G401 (cell line): ENCODE results near the gene UCHL3. TPM values are rescaled to one million over a fixed set of nuclear protein-coding genes. Genes with fewer than 3 reads are reported as not detected.
"Not testable (repeated sequence)": the region's sequence is repeated elsewhere in the genome, so short reads cannot be mapped to it uniquely, and the experiment has no call there.

Experiments used
- DNase-seq: peaks from one replicate; pipeline ENCODE4 v3.0.0-alpha.2; 2015; ENCODE audit warnings: low spot score
- in situ Hi-C: cut with HindIII; loops from 2 replicates; pipeline ENCODE4 v1.10.0; 2016; ENCODE audit warnings: low sequenced_read_pairs, mixed read lengths
- total RNA-seq: library from RNA; depleted of rRNA; stranded (reverse); fragments of >200 nt; shearing (Covaris generic); gene quantifications from 2 replicates; pipeline ENCODE4 v1.2.3, GENCODE V29; 2014

The UCHL3 gene
- total RNA-seq, 1 experiment from 2014 or later = 65.3 TPM

DNA sequence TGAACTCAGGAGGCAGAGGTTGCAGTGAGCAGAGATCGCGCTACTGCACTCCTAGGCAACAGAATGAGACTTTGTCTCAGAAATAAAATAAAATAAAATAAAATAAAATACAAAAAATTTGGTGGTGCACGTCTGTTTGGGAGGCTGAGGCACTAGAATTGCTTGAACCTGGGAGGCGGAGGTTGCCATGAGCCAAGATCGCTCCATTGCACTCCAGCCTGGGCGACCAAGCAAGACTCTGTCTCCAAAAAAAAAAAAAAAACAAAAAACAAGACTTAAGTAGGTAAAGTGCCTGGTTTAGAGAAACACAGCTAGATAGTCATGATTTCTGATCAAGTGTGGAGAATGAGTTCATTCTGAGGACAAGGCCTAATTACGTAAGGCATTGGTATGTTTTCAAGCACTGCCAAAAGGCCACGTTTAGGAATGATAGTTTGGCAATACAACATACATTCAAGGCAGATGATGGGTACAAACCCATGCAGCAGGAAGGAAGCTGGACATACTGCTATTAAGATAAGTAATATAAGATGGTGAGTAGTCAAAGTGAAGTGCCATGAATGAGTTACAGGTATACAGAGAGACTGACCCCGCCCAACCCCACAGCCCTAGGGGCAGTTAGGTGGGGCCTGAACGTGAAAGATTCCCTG, 4.8 kb upstream of the UCHL3 start:
- no peak for DNase-seq
- in situ Hi-C loops = no loop called here

DNA sequence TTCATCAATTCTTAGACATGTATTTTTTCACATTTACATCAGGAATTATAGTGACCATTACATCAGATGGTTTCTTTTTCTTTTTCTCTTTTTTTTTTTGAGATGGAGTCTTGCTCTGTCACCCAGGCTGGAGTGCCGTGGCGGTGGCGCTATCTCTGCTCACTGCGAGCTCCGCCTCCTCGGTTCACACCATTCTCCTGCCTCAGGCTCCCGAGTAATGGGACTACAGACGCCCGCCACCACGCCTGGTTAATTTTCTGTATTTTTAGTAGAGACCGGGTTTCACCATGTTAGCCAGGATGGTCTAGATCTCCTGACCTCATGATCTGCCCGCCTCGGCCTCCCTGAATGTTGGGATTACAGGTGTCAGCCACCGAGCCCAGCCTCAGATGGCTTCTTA, 4.2 kb upstream of the UCHL3 start:
- DNase-seq, in situ Hi-C loops: not testable (repeated sequence)

DNA sequence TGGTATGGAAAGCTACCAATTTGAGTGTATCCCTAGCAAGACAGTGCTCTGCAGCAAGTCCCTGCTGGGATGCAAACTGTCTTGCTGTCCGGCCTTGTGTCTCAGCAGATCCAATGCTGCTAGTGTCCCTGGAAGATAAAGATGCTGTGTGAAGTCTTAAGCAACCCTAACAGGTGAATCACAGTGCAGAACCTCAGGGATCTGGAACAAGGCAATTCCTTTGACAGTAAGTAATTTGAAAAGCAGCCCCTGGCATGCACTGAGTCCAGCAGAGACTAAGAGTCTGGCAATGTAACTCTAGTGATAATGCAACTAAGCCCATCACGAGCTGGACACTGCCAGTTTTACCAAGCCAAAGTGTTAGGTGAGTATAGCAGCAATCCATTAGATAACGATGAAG, 1.7 kb upstream of the UCHL3 start:
- peak; percentile 31 for DNase-seq
- in situ Hi-C loops = no loop called here

DNA sequence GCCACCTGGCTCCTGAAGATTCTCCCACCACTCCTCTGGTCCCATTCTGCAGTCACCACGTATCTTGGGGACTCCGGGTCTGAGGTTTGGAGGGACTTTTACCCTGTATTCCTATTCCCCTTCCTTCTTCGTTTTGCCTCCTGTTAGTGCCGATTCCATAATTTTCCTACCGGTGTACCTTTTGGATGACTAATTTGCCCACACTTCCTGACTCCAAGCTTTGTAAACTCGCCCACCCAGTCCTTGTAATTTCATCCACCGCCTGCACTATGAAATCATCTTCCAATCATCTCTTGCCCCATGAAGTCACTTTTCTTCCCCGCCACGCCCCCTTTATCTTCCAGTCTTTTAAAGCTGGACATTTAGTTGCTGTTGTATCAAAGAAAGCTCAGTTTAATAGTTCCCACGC, 572 bp downstream of the UCHL3 start:
- in situ Hi-C loops = no loop called here
- no peak for DNase-seq

DNA sequence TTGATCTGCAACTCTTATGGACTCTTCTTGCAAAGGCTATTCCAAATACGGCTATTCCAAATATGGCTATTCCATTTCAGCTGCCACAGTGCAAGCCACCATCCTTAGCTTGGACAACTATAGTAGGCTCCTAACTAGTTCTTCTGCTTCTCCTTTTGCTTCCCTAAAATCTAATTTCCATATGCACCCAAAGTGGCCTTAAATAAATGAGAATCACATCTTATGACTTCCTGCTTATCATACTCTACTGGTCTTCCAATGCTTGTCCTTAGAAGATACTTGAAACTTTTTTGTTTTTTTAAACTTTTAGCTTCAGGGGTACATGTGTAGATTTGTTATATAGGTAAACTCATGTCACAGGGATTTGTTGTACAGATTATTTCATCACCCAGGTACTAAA, 4.9 kb downstream of the UCHL3 start:
- in situ Hi-C loops = no loop called here
- DNase-seq = no peak

DNA sequence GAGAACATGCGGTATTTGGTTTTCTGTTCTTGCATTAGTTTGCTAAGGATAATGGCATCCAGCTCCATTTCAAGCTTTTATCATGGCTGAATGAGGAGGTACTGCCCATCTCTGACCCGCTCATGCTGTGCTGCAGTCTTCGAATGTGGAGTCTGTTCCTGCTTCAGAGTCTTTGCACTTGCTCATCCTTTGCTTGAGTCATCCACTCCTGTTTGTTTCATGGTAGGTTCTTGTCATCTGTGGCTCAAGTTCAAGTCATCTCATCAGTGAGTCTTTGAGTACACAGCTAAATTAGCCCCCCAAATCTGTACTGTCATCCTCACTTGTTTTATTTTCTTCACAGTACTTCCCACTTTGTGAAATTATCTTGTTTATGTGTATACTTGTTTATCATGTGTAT, 5.4 kb downstream of the UCHL3 start:
- DNase-seq = no peak
- in situ Hi-C loops = no loop called here

DNA sequence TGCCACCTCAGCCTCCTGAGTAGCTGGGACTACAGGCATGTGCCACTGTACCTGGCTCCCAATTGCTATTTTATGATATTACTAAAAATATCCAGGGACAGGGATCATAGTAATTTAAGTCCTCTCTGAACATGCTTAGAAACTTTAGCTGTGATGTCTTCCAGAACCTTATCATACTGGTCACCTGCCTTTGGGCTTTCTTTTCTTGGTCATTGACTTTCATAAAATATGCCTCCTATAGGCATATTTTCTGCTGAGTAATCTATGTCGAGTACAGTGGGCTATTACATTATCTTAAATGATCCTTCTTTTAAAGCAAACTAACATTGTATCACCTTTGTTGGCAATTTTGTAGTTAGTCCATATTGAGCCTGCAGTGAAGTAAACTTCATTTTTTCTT, 6.2 kb downstream of the UCHL3 start:
- in situ Hi-C loops = no loop called here
- no peak for DNase-seq

DNA sequence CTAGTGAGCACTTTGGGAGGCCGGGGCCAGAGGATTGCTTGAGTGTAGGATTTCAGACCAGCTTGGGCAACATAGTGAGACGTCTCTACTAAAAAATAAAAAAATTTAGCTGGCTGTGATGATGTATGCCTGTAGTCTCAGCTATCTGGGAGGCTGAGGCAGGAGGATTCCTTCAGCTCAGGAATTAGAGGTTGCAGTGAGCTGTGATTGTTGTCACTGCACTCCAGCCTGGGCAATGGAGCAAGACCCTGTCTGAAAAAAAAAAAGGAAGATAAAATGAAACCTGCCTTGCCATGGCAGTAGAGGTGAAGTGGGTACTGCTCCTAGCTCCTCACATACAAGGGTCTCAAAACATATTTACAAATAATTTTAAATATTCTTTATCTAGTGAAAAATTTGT, 7.4 kb downstream of the UCHL3 start:
- in situ Hi-C loops = no loop called here
- DNase-seq = no peak

DNA sequence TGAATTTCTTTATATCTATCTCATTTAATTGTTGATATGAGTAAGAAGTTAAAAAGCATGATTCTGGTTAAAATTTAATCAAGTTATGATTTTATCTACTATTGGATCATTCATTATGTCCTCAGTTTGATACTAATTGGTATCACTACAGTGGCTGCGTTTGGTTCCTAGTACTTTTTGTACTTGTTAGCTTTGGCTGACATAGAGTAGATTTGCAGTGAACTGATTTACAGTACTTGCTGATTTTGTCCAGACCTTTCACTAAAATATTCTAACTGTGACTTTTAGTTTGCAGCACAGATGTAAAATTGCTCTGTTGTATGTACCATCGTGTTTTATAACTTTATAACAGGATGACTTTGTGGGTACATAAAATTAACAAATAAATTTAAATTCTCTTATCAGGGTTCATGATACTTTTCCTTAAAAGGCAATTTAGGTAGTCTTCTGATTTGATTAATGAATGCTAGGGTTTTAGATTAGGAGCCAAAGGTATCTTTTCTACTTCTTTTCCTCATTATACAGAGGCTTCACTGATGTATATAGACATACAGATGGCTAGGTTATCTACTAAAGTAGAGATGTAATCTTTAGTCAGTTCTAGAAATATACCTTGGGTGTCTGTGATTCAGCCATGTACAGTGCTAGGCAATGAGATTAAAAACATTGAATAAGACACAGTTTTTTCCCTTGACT, 8.7 kb downstream of the UCHL3 start:
- in situ Hi-C loops = no loop called here
- DNase-seq = no peak

DNA sequence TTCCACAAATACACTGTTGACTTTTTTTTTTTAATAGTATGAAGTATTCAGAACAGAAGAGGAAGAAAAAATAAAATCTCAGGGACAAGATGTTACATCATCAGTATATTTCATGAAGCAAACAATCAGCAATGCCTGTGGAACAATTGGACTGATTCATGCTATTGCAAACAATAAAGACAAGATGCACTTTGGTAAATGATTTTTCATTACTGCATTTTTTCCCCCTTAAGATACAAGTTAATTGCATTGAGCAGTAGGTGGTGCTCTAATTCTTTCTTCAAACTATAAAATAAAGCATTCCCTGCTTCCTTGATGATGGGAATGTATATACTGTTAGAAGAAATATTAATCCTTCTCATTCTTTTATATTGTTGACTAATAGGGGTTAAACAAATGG, 17.1 kb downstream of the UCHL3 start:
- peak; percentile 12 for DNase-seq
- in situ Hi-C loops = no loop called here

DNA sequence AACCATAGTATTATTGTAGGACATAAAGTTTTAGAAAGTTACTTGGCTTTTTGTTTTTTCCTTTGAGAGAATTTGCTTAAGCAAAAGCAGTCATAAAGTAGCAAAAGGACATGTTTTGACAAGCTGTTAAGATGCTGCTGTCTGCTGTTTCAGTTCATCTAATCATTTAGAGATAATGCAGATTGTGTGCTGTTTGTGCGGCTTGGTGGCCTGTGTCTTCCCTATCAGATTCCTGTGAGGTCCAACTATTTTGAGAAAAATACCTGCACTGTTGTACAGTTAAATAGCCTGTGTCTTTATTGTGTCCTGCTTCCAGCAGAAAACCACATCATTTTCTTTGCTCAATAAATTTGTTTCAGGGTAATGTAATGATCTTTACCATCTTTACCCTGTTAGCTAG, 20.0 kb downstream of the UCHL3 start:
- in situ Hi-C loops = no loop called here
- no peak for DNase-seq

DNA sequence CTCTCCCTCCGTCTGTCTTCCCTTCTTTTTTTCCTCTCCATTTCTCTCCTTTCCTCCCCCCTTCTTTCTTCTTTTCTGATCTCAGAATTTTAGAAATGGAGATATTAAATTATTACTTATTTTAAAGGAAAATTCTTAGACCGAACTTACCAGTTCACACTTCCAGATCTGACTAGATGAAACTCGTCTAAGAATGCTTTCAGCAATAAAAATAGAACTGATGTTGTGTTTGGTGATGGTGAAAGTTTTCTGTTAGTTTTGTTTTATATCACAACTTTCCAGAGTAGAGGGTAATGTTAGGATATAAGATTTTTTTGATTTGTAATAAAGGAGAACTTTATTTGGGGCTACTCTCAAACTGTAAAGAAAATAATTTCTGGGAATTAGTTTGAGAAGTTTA, 29.9 kb downstream of the UCHL3 start:
- in situ Hi-C loops = no loop called here
- no peak for DNase-seq

DNA sequence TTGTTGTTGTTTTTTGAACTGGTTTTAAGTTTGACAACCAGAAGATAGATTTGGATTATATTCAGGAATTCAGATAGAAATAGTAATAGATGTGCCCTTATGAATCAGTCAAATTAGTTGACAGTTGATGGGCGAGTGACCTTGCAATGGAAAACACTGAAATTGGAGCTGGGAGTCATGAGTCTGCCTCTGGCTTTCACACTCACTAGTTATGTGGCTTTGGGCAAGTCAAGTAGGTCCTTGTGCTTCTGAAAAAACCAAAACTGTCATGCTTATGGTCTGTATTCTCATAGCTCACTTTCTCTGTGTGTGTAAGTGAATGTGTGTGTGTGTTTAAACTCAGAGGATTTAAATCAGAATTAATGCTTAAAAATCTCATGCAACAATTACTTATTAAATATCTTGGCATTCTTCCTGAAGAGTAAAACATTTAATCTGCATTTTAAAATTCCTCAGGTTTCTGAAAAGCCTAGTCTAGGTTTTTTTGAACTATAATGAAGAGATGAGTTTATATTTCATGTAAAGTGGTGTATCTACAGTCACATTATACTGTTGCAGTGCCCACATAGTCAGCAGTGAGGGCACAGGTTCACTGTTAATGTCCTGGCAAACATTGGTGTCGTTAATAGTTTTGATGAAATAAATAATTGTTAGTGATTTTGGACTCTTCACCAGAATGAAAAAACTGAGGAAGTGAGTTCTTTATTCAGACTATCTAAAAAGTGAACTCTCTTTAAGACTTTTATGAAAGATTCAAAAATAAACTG, 32.5 kb downstream of the UCHL3 start:
- DNase-seq = no peak
- in situ Hi-C loops = no loop called here

DNA sequence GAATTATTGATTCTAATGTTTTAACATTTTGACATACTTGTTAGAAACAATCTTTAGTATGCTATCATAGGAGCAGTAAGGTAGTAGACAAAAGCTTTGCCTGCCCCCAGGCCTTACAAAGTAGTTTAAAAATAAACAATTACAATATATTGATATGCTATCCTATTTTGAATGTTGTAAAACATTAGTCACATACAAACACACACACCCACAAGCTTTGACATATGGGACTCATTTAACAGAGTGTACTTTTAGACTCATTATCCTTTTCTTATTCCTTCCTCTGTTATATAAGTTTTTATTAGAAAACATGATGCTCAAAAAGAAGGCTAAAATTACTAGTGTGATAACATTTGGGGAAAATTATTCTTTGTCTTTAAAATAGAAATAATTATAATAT, 33.5 kb downstream of the UCHL3 start:
- DNase-seq = no peak
- in situ Hi-C loops = no loop called here

DNA sequence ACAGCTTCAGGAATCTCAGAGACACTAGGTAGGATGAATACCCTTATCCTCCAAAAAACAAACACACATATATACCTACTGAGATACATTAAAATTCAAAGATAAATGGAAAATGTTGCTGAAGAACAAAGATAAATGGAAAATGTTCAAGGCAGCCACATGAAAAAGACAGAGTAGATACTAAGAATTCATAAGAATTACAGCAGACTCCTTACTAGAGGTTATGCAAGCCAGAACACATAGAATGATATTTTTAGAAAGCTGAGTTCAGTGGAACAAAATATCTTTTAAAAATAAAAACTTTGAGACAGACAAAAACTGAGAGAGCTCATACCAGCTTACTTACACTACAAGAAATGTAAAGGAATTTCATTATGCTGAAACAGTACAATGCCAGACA, 35.6 kb downstream of the UCHL3 start:
- DNase-seq = no peak
- in situ Hi-C loops = no loop called here

DNA sequence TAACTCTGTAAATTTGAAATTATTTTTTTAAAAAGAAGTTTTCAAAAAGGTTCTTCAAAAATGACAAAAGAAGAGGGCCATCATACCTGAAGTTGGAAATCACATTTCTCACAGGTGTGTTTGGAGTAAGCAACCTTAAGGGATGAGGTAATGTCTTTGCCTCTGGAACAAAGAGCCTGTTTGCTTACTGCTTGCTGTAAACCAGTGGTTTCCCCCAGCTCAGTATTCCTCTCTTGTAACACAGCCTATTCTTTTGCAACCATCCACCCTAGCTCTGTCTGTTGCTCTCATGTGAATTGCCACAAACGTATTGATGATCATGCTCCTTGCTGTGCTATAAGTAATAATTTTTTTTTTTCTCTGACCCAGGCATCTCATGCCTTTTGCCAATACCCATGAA, 38.1 kb downstream of the UCHL3 start:
- DNase-seq = no peak
- in situ Hi-C loops = no loop called here

DNA sequence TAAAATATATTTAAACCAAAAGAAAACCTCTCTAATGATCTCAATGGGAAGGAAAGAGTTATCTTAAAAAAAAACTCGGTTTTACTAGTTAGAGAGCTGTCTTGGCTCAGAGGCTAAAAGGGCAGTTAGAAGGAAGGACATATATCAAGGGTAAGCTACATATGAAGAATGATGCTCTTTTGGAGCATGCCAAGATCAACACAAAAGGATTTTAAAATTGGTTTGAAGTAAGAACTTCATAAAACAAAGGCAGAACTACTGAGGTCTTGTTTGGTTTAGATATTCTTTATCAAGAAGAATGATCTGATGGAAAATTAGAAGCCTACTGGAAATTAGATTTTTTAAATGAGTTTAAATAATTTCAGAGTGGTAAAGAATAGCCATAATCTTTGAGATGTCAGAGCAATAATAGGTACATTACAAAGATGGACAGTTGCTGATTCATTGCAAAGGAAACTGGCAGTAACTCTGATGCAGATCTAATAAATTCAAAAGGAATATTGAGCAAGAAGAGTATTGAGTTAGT, 47.1 kb downstream of the UCHL3 start:
- no peak for DNase-seq
- in situ Hi-C loops = no loop called here

DNA sequence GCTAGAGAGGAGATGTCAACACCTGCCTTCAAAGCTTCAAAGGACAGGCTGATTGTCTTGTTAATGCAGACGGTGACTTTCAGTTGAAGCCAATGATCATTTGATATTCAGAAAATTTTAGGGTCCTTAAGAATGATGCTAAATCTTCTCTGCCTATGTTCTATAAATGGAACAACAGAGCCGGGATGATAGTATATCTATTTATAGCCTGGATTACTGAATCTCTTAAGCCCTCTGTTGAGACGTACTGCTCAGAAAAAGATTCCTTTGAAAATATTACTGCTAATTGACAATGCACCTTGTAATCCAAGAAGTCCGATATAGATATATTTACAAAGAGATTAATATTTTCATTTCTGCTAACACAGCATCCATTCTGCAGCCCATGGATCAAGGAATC, 50.8 kb downstream of the UCHL3 start:
- in situ Hi-C loops = no loop called here

DNA sequence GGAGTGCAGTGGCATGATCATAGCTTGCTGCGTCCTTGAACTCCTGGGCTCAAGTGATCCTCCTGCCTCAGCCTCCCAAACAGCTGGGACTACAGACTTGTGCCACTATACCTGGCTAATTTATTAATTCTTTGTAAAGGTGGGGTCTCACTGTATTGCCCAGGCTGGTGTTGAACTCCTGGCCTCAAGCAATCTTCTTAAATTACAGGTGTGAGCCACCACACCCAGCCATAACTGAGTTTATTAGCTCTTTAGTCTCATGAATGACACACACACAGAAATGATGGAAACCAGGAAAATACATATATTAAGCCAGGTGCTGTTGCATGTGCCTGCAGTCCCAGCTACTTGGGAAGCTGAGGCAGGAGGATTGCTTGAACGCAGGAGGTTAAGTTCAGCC, 53.4 kb downstream of the UCHL3 start:
- DNase-seq = no peak
- in situ Hi-C loops = no loop called here

More for the DNA sequence above, 50.8 kb downstream of the UCHL3 start:
- DNase-seq = no peak

DNA sequence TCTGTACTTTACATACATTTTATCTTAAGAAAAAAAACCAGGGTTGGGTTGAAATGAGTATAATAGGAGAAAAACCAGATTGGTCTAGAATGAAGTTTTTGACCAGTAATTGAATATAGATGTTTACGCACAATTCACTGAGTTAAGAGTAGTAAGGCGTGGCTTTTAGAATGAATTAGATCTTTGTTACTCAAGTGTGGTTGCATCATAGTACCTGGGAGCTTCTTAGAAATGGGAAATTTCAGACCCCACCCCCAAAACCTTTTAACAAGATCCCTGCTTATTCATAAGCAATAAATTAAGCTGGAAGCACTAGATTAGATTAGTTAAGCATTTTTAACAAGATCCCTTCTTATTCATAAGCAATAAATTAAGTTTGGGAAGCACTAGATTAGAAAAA, 57.9 kb downstream of the UCHL3 start:
- no peak for DNase-seq
- in situ Hi-C loops = no loop called here
